B cell (primary cell): ENCODE measurements around the gene SMCO2. TPM values are rescaled to one million over a fixed set of nuclear protein-coding genes. Genes with fewer than 3 reads are reported as not detected.

Source experiments
- ATAC-seq: fragments of 200-7000 bp; cut with Tn5 transposase; one replicate; pipeline ENCODE4 v1.10.0; 2021; ENCODE audit warnings: low read depth, mild to moderate bottlenecking, moderate number of reproducible peaks, moderate library complexity
- CTCF ChIA-PET: fragments of 350-600 bp; sonication (Branson Sonifier 250); formaldehyde crosslinking; loops from one replicate; lab custom pipeline; 2021; ENCODE audit warnings: antibody characterized with exemption, inconsistent platforms; lab: Charles Lee
- POLR2A ChIA-PET: fragments of 350-600 bp; sonication (Branson Sonifier 250); formaldehyde crosslinking; loops from one replicate; lab custom pipeline; 2021; ENCODE audit warnings: antibody characterized with exemption; lab: Charles Lee
- DNase-seq: peaks from one replicate; pipeline ENCODE4 v3.0.0; 2013
- H2AFZ ChIP-seq: 2 replicates; pipeline ENCODE4 v1.6.1; 2012; ENCODE audit warnings: mild to moderate bottlenecking, low read depth, low read length; ENCODE audit not compliant: insufficient read depth, poor library complexity, severe bottlenecking
- H3K27ac ChIP-seq, 2 donors: 1 replicate in 1 of 2; 2 replicates in 1 of 2; pipeline ENCODE4 v1.5.1; 2012 to 2013; ENCODE audit warnings: low read length in 2 of 2, mild to moderate bottlenecking in 2 of 2, moderate library complexity in 1 of 2
- H3K27me3 ChIP-seq, 4 experiments: fragments of 200-600 bp in 1 of 4; sonication (generic) in 1 of 4; replicated peaks in 1 of 4; 1 replicate in 2 of 4; 2 replicates in 2 of 4; pipeline versions ENCODE4 v1.6.1 to v1.7.0; 2013 to 2016; ENCODE audit warnings: low read length in 3 of 4, mild to moderate bottlenecking in 2 of 4, mixed read lengths in 1 of 4, moderate library complexity in 1 of 4; ENCODE audit not compliant: insufficient read depth in 4 of 4, control insufficient read depth in 3 of 4; ENCODE audit errors: control extremely low read depth in 1 of 4
- H3K36me3 ChIP-seq, 2 experiments: replicated peaks in 1 of 2; 1 replicate in 1 of 2; 2 replicates in 1 of 2; pipeline versions ENCODE4 v1.6.1 to v1.7.1; 2013; ENCODE audit warnings: low read length in 1 of 2; ENCODE audit not compliant: insufficient read depth in 2 of 2, control insufficient read depth in 1 of 2; ENCODE audit errors: control extremely low read depth in 1 of 2, extremely low read depth in 1 of 2
- H3K4me1 ChIP-seq, 2 donors: fragments of 200-600 bp in 1 of 2; sonication (generic) in 1 of 2; 1 replicate in 1 of 2; 2 replicates in 1 of 2; pipeline versions ENCODE4 v1.5.1 to v1.6.1; 2013 to 2017; ENCODE audit warnings: low read length in 2 of 2; ENCODE audit not compliant: control insufficient read depth in 2 of 2, insufficient read depth in 2 of 2
- H3K4me2 ChIP-seq: replicated peaks from 2 replicates; pipeline ENCODE3; 2012; ENCODE audit warnings: mild to moderate bottlenecking, low read depth, low read length; ENCODE audit not compliant: poor library complexity, severe bottlenecking
- H3K4me3 ChIP-seq, 5 experiments: fragments of 200-600 bp in 1 of 5; sonication (generic) in 1 of 5; 1 replicate in 3 of 5; 2 replicates in 2 of 5; pipeline versions ENCODE4 v1.5.1 to v1.7.0; 2011 to 2016; ENCODE audit warnings: low read length in 4 of 5, mild to moderate bottlenecking in 4 of 5, low read depth in 2 of 5, control low read depth in 1 of 5, moderate library complexity in 1 of 5; ENCODE audit not compliant: insufficient read depth in 1 of 5; ENCODE audit errors: control extremely low read depth in 1 of 5, extremely low read depth in 1 of 5
- H3K79me2 ChIP-seq: fragments of 200-600 bp; sonication (generic); one replicate; pipeline ENCODE4 v1.6.0; 2016; ENCODE audit warnings: low read length; ENCODE audit not compliant: control insufficient read depth, insufficient read depth
- H3K9ac ChIP-seq: fragments of 200-600 bp; sonication (generic); 2 replicates; pipeline ENCODE4 v1.6.1; 2017; ENCODE audit warnings: mild to moderate bottlenecking, low read length, moderate library complexity
- H3K9me3 ChIP-seq, 3 donors: one replicate each; pipeline versions ENCODE4 v1.6.1 to v1.7.1; 2013; ENCODE audit warnings: low read length in 2 of 3; ENCODE audit not compliant: control insufficient read depth in 2 of 3, insufficient read depth in 1 of 3; ENCODE audit errors: control extremely low read depth in 1 of 3
- H4K20me1 ChIP-seq: 2 replicates; pipeline ENCODE4 v1.6.0; 2012; ENCODE audit warnings: mild to moderate bottlenecking, low read length; ENCODE audit not compliant: insufficient read depth, control insufficient read depth, poor library complexity, severe bottlenecking
- H3K27ac Mint-ChIP-seq: one replicate; pipeline ENCODE4 v1.8.0; 2021; ENCODE audit warnings: mixed read lengths
- H3K27me3 Mint-ChIP-seq: one replicate; pipeline ENCODE4 v1.8.0; 2021; ENCODE audit warnings: mixed read lengths
- H3K4me1 Mint-ChIP-seq: one replicate; pipeline ENCODE4 v1.8.0; 2021; ENCODE audit warnings: mixed read lengths
- H3K4me3 Mint-ChIP-seq: one replicate; pipeline ENCODE4 v1.8.0; 2021; ENCODE audit warnings: mixed read lengths
- H3K9me3 Mint-ChIP-seq: one replicate; pipeline ENCODE4 v1.8.0; 2022; ENCODE audit warnings: mixed read lengths; ENCODE audit not compliant: insufficient read depth
- EZH2 ChIP-seq: IDR thresholded peaks from 2 replicates; pipeline ENCODE4 v1.6.1; 2012; ENCODE audit warnings: borderline replicate concordance, low read depth, mild to moderate bottlenecking, moderate library complexity, low read length; ENCODE audit not compliant: insufficient read depth, poor library complexity, severe bottlenecking
- WGBS: methylation state at CpG from one replicate; pipeline ENCODE4 v1.1.5; 2013; ENCODE audit warnings: missing lambda C conversion rate; ENCODE audit not compliant: insufficient coverage; 5-methylcytosine and 5-hydroxymethylcytosine counted together
- intact Hi-C: fragments of 100-400 bp; cut with micrococcal nuclease; formaldehyde crosslinking; loops from one replicate; pipeline ENCODE4 v1.10.0; 2022
- polyA plus RNA-seq: library from polyadenylated mRNA; depleted of rRNA; stranded (reverse); fragments of >200 nt; gene quantifications from 2 replicates; pipeline ENCODE4 v1.2.3, GENCODE V29; 2012
- total RNA-seq, 2 donors: library from RNA; stranded (reverse); fragments of 120-200 nt in 1 of 2; gene quantifications; 1 replicate in 1 of 2; 2 replicates in 1 of 2; pipeline versions ENCODE4 v1.2.3 to v1.2.4, GENCODE V29; 2013 to 2022
- TF ChIP-seq, protein P1 (sequence below): fragments of 200-600 bp; IDR thresholded peaks from one replicate; pipeline ENCODE4 v1.8.0; 2022; ENCODE audit warnings: antibody characterized with exemption, mild to moderate bottlenecking

Gene SMCO2
- total and polyA plus RNA-seq, 2 donors (not counting 1 experiment from before 2014, with no cell fraction given) = 0.15 TPM; not detected in 1

DNA sequence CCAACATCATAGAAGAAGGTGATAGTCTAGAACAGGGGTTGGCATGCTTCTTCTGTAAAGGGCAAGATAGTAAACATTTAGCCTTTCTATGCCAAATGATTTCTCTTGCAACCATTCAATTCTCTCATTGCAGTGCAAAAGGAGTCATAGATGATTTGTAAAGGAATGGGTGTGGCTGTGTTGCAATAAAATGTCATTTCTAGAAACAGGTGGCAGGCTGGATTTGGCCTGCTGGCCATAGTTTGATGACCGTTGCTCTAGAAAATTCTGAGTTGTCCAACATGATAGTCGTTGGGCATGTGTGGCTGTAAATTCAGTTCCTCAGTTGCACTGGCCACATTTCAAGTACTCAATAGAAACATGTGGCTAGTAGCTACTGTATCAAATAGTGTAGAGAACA, 21.7 kb downstream of the SMCO2 start:
- H3K9me3 ChIP-seq = no peaks in the 10 kb centered on the region
- no peaks in the 10 kb centered on the region for H4K20me1 ChIP-seq
- no peak overlapping the region for H3K27ac Mint-ChIP-seq
- no peaks in the 10 kb centered on the region for H3K9me3 Mint-ChIP-seq
- H3K9ac ChIP-seq = no peak overlapping the region
- H3K79me2 ChIP-seq = no peaks in the 10 kb centered on the region
- H3K27me3 Mint-ChIP-seq = peaks cover under 1% of the 10 kb centered on the region
- no peak overlapping the region for H3K4me3 ChIP-seq
- ATAC-seq (no peak), DNase-seq (no peak)
- peaks cover 9 to 11% of the 10 kb centered on the region in 2 donors for H3K4me1 ChIP-seq
- TF ChIP-seq, protein P1, sequence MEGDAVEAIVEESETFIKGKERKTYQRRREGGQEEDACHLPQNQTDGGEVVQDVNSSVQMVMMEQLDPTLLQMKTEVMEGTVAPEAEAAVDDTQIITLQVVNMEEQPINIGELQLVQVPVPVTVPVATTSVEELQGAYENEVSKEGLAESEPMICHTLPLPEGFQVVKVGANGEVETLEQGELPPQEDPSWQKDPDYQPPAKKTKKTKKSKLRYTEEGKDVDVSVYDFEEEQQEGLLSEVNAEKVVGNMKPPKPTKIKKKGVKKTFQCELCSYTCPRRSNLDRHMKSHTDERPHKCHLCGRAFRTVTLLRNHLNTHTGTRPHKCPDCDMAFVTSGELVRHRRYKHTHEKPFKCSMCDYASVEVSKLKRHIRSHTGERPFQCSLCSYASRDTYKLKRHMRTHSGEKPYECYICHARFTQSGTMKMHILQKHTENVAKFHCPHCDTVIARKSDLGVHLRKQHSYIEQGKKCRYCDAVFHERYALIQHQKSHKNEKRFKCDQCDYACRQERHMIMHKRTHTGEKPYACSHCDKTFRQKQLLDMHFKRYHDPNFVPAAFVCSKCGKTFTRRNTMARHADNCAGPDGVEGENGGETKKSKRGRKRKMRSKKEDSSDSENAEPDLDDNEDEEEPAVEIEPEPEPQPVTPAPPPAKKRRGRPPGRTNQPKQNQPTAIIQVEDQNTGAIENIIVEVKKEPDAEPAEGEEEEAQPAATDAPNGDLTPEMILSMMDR = no peak
- no peaks in the 10 kb centered on the region for H3K36me3 ChIP-seq
- 83% methylated on average over 2 of the region's 2 CpGs for WGBS
- POLR2A ChIA-PET = no interaction called here
- no peaks in the 10 kb centered on the region for H3K27me3 ChIP-seq
- H2AFZ ChIP-seq = no peak overlapping the region
- intact Hi-C loops = no loop called here
- no peak overlapping the region for H3K4me2 ChIP-seq
- peaks cover 12% of the 10 kb centered on the region for H3K4me1 Mint-ChIP-seq
- CTCF ChIA-PET = interaction anchor here (1.3 kb wide), 1 partner anchor 22 kb away, joined by 3 read pairs; the partner anchor contains the start of gene SMCO2
- H3K27ac ChIP-seq = no peak overlapping the region
- H3K4me3 Mint-ChIP-seq = no peak overlapping the region

DNA sequence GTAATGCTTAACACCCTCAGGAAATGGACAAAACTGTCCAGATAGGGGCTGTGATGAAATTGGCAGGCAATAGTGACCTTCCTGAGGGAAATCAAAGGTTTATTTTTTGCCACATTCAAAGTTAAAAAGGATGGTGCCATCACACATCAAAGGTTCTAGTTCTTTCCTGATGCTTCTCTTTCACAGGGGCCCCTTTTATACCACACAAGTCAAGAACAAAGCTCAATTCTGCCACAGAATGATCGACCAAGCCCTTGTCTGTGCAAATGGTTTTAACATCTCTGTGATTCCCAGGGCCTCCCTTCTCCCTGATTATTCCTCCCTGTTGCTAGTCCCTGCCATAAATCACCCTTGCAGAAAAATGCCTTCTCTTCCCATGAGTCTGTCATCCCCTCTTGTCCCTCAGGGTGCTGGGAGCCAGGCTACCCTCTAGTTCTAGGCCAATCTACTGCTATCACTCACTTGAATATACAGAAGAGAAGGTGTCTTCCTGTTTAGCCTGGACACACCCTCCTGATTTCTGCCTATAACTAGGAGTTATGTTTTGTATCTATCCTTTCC, 22.7 kb downstream of the SMCO2 start:
- Histone ChIP-seq H3K4me2 (no peak overlapping the region), H3K36me3 (no peaks in the 10 kb centered on the region), H3K9ac (no peak overlapping the region), H3K4me1 (peaks cover 9 to 11% of the 10 kb centered on the region in 2 donors), H3K4me3 (no peak overlapping the region), H4K20me1 (no peaks in the 10 kb centered on the region), H3K27ac (no peak overlapping the region), H2AFZ (no peak overlapping the region), H3K27me3 (no peaks in the 10 kb centered on the region), H3K9me3 (no peaks in the 10 kb centered on the region), H3K79me2 (no peaks in the 10 kb centered on the region)
- no peak overlapping the region for H3K27ac Mint-ChIP-seq
- H3K27me3 Mint-ChIP-seq = peaks cover 3% of the 10 kb centered on the region
- DNase-seq = no peak
- CTCF ChIA-PET = interaction anchor here (1.3 kb wide), 1 partner anchor 23 kb away, joined by 3 read pairs; the partner anchor contains the start of gene SMCO2
- H3K4me1 Mint-ChIP-seq = peaks cover 12% of the 10 kb centered on the region
- POLR2A ChIA-PET = no interaction called here
- H3K9me3 Mint-ChIP-seq = no peaks in the 10 kb centered on the region
- no peak for TF ChIP-seq EZH2
- TF ChIP-seq, protein P1 = no peak
- 50% methylated on average over 1 of the region's 1 CpG for WGBS
- intact Hi-C loops = no loop called here
- no peak overlapping the region for H3K4me3 Mint-ChIP-seq
- ATAC-seq = no peak
